Measurements from ENCODE around the gene C3.

GRCh38 chr19:6652805-6653094, 67.7 kb downstream of the C3 start:
- TF ChIP-seq CTCF (IDR thresholded peaks at IDR 0.05 in 2 of 3, conservative IDR thresholded peaks at IDR 0.05 in 1 of 3; ENCODE audit: borderline replicate concordance in 1 of 3, insufficient read depth in 1 of 3, low read depth in 2 of 3, low read length in 2 of 3): no peak
- no peak for TF ChIP-seq EZH2 (IDR thresholded peaks at IDR 0.05)
- TF ChIP-seq SIN3A (IDR thresholded peaks at IDR 0.05; ENCODE audit: low read depth): no peak
- TF ChIP-seq POLR2A (IDR thresholded peaks at IDR 0.05; ENCODE audit: borderline replicate concordance, extremely low read depth, insufficient read depth, insufficient read length): no peak
- TF ChIP-seq TCF7L2 (IDR thresholded peaks at IDR 0.05; ENCODE audit: borderline replicate concordance, extremely low read depth, insufficient read depth, insufficient read length): no peak
- TF ChIP-seq CEBPB (IDR thresholded peaks at IDR 0.05; ENCODE audit: low read depth): no peak
- no peak for TF ChIP-seq MAX (IDR thresholded peaks at IDR 0.05)
